Measurements from ENCODE around the gene POC1A. TPM values are rescaled to one million over a fixed set of nuclear protein-coding genes. Genes with fewer than 3 reads are reported as not detected.

The POC1A gene
- total and polyA plus RNA-seq, 2 donors (not counting 3 experiments of a cell fraction or from before 2014, with no cell fraction given), result 14.8 to 19.4 TPM

DNA sequence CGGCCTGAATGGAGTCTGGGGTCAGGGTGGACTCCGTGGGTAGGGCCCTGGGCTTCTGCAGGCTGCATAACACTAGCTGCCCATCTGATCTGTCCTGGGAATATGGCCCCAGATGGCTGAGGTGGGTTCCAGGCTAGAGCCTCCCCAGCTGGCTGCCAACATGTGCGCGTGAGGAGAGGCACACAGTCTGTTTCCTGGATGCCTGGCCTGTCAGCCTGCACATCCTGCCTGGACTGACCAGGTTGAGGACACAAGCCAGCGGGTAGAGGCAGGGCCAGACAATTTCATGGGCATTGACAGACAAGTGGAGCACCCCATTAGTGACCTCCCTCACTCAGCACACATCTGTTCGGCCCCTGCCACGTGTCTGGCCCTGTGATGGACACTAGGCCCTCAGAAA lies 128.8 kb downstream of the POC1A start:
- no TSS peak for BruUV-seq (replicated peaks)
- Histone ChIP-seq H3K79me2 (ENCODE audit: control insufficient read depth, insufficient read depth, low read length) (no peaks in the 10 kb centered on the region), H3K36me3 (ENCODE audit: control insufficient read depth in 2 of 2, extremely low read depth in 1 of 2, insufficient read depth in 2 of 2, low read length in 2 of 2) (no peaks in the 10 kb centered on the region), H3K4me2 (ENCODE audit: insufficient read depth, low read length) (no peak overlapping the region), H3K9ac (replicated peaks; ENCODE audit: extremely low read depth, insufficient read depth, low read length) (no peak overlapping the region), H3K4me1 (ENCODE audit: control insufficient read depth, extremely low read depth, insufficient read depth, low read length) (peaks cover 3% of the 10 kb centered on the region), H3K4me3 (replicated peaks in 1 of 3; ENCODE audit: insufficient read depth in 1 of 3, low read depth in 1 of 3, low read length in 3 of 3) (no peak overlapping the region), H3K9me1 (replicated peaks; ENCODE audit: control insufficient read depth, extremely low read depth, insufficient read depth, low read length) (no peaks in the 10 kb centered on the region), H3K9me3 (replicated peaks; ENCODE audit: control insufficient read depth, insufficient read depth, low read length) (no peaks in the 10 kb centered on the region), H4K20me1 (replicated peaks; ENCODE audit: control insufficient read depth, extremely low read depth, insufficient read depth, low read length) (no peaks in the 10 kb centered on the region), H2AFZ (ENCODE audit: low read depth, low read length) (no peak overlapping the region), H3K27me3 (ENCODE audit: control insufficient read depth in 2 of 2, insufficient read depth in 2 of 2, low read length in 2 of 2) (no peaks in the 10 kb centered on the region), H3K27ac (ENCODE audit: insufficient read depth, low read depth, low read length) (no peak overlapping the region)
- ChIA-PET POLR2A (no interaction called here), CTCF (no interaction called here)
- dilution Hi-C loops (cut with MboI; ENCODE audit: extremely low pct_ligation_motif_present, low sequenced_read_pairs) (no loop called here), intact Hi-C loops (cut with micrococcal nuclease) (no loop called here)
- FAIRE-seq, result no peak
- TF ChIP-seq, protein P1, sequence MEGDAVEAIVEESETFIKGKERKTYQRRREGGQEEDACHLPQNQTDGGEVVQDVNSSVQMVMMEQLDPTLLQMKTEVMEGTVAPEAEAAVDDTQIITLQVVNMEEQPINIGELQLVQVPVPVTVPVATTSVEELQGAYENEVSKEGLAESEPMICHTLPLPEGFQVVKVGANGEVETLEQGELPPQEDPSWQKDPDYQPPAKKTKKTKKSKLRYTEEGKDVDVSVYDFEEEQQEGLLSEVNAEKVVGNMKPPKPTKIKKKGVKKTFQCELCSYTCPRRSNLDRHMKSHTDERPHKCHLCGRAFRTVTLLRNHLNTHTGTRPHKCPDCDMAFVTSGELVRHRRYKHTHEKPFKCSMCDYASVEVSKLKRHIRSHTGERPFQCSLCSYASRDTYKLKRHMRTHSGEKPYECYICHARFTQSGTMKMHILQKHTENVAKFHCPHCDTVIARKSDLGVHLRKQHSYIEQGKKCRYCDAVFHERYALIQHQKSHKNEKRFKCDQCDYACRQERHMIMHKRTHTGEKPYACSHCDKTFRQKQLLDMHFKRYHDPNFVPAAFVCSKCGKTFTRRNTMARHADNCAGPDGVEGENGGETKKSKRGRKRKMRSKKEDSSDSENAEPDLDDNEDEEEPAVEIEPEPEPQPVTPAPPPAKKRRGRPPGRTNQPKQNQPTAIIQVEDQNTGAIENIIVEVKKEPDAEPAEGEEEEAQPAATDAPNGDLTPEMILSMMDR (IDR thresholded peaks at IDR 0.05; ENCODE audit: extremely low read depth in 1 of 2, insufficient read depth in 1 of 2, low read depth in 1 of 2, low read length in 2 of 2), result no peak
- TF ChIP-seq FOS (IDR thresholded peaks at IDR 0.05; ENCODE audit: borderline replicate concordance, insufficient read depth, low read length) (no peak), POLR2AphosphoS5 (IDR thresholded peaks at IDR 0.05; ENCODE audit: insufficient read depth, low read depth, low read length) (no peak), GATA2 (IDR thresholded peaks at IDR 0.05; ENCODE audit: insufficient read depth, insufficient read length, low read depth, low read length) (no peak), EZH2 (IDR thresholded peaks at IDR 0.05; ENCODE audit: borderline replicate concordance, low read depth, low read length, severe bottlenecking) (no peak), MYC (IDR thresholded peaks at IDR 0.05; ENCODE audit: low read depth, low read length) (no peak), JUN (IDR thresholded peaks at IDR 0.05; ENCODE audit: borderline replicate concordance, insufficient read depth, insufficient read length, low read depth) (no peak), POLR2A (IDR thresholded peaks at IDR 0.05; ENCODE audit: low read depth, low read length) (no peak)
- TF ChIP-seq, protein P2, sequence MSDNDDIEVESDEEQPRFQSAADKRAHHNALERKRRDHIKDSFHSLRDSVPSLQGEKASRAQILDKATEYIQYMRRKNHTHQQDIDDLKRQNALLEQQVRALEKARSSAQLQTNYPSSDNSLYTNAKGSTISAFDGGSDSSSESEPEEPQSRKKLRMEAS (IDR thresholded peaks at IDR 0.05; ENCODE audit: insufficient read depth, insufficient read length), result no peak
- no peak for DNase-seq (ENCODE audit: low read depth, low spot score)

Other genes with a start within 250 kb of the POC1A start
- gene RRP9, start 212.5 kb downstream of the POC1A start, total RNA-seq, result 23.8 and 30.1 TPM in 2 replicates
- 26.0 and 30.7 TPM in 2 replicates for gene RRP9, start 212.5 kb downstream of the POC1A start, polyA plus RNA-seq
- gene PARP3, start 212.1 kb downstream of the POC1A start, total RNA-seq, result 10.0 and 11.0 TPM in 2 replicates
- 13.3 and 13.8 TPM in 2 replicates for gene PARP3, start 212.1 kb downstream of the POC1A start, polyA plus RNA-seq
- 0.15 TPM in 1 of 2 replicates, not detected in the other for gene GPR62, start 199.0 kb downstream of the POC1A start, total RNA-seq
- gene GPR62, start 199.0 kb downstream of the POC1A start, polyA plus RNA-seq, result 0.04 TPM in 1 of 2 replicates, not detected in the other
- gene PCBP4, start 187.0 kb downstream of the POC1A start, total RNA-seq, result 42.7 and 46.5 TPM in 2 replicates
- 63.1 and 75.4 TPM in 2 replicates for gene PCBP4, start 187.0 kb downstream of the POC1A start, polyA plus RNA-seq
- 15.8 and 20.5 TPM in 2 replicates for gene ABHD14B, start 180.4 kb downstream of the POC1A start, total RNA-seq
- 50.3 and 54.3 TPM in 2 replicates for gene ABHD14B, start 180.4 kb downstream of the POC1A start, polyA plus RNA-seq
- 6.6 and 8.2 TPM in 2 replicates for gene ABHD14A, start 179.4 kb downstream of the POC1A start, total RNA-seq
- gene ABHD14A, start 179.4 kb downstream of the POC1A start, polyA plus RNA-seq, result 23.7 and 30.6 TPM in 2 replicates
- gene ACY1, start 170.9 kb downstream of the POC1A start, total RNA-seq, result 12.3 and 13.4 TPM in 2 replicates
- 32.9 and 41.2 TPM in 2 replicates for gene ACY1, start 170.9 kb downstream of the POC1A start, polyA plus RNA-seq
- gene RPL29, start 158.5 kb downstream of the POC1A start, total RNA-seq, result 1,127 and 1,236 TPM in 2 replicates
- gene RPL29, start 158.5 kb downstream of the POC1A start, polyA plus RNA-seq, result 2,177 and 2,233 TPM in 2 replicates
- gene DUSP7, start 97.9 kb downstream of the POC1A start, total RNA-seq, result 29.2 and 30.5 TPM in 2 replicates
- gene DUSP7, start 97.9 kb downstream of the POC1A start, polyA plus RNA-seq, result 37.7 and 38.7 TPM in 2 replicates
- 45.1 and 48.1 TPM in 2 replicates for gene ALAS1, start 43.7 kb upstream of the POC1A start, total RNA-seq
- gene ALAS1, start 43.7 kb upstream of the POC1A start, polyA plus RNA-seq, result 72.1 and 76.5 TPM in 2 replicates
- gene TLR9, start 71.2 kb upstream of the POC1A start, total RNA-seq, result 0.07 TPM in 1 of 2 replicates, not detected in the other
- 0.11 TPM in 1 of 2 replicates, not detected in the other for gene TLR9, start 71.2 kb upstream of the POC1A start, polyA plus RNA-seq
- gene TWF2, start 84.7 kb upstream of the POC1A start, total RNA-seq, result 82.6 and 82.9 TPM in 2 replicates
- gene TWF2, start 84.7 kb upstream of the POC1A start, polyA plus RNA-seq, result 134 and 156 TPM in 2 replicates
- 13.0 and 13.7 TPM in 2 replicates for gene PPM1M, start 91.3 kb upstream of the POC1A start, total RNA-seq
- 17.5 and 19.4 TPM in 2 replicates for gene PPM1M, start 91.3 kb upstream of the POC1A start, polyA plus RNA-seq
- 71.3 and 71.8 TPM in 2 replicates for gene WDR82, start 124.2 kb upstream of the POC1A start, total RNA-seq
- 30.7 and 39.9 TPM in 2 replicates for gene WDR82, start 124.2 kb upstream of the POC1A start, polyA plus RNA-seq
- 20.9 and 24.1 TPM in 2 replicates for gene GLYCTK, start 133.4 kb upstream of the POC1A start, total RNA-seq
- gene GLYCTK, start 133.4 kb upstream of the POC1A start, polyA plus RNA-seq, result 35.4 and 43.6 TPM in 2 replicates
- gene DNAH1, start 161.9 kb upstream of the POC1A start, total RNA-seq, result 5.0 and 5.8 TPM in 2 replicates
- gene DNAH1, start 161.9 kb upstream of the POC1A start, polyA plus RNA-seq, result 6.0 and 7.4 TPM in 2 replicates

Data from endothelial cell of umbilical vein (primary cell).